ENCODE measurements around the gene TBC1D2B.
"Not testable (repeated sequence)": the region's sequence is repeated elsewhere in the genome, so short reads cannot be mapped to it uniquely, and the experiment has no call there.

The TBC1D2B gene

DNA sequence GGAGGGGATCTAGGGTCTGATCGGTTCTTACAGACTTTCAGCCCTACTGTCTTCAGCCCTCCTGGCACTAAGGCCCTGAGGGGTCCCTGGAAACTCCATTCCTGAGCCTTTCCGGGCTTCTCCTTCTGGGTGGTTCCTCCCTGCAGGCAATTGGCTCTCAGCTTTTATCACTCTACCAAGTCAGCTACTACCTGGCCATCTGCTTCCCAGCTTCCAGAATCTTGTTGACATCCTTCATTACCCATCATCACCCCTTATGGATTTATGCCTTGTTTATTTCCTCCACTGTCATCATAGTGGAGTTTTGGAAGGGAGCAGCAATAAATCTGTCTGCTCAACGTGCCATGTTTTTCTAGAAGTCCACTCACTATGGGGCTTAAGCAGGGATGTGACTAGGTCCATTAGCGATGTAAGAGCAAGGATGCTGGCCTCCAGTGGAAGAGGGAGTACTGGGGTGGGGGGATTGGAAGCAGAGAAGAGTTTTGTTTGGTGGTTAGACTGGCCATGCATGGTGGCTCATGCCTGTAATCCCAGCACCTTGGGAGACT is 106.6 kb downstream of the TBC1D2B start:
- POLR2A ChIA-PET, CTCF ChIA-PET: not testable (repeated sequence)

DNA sequence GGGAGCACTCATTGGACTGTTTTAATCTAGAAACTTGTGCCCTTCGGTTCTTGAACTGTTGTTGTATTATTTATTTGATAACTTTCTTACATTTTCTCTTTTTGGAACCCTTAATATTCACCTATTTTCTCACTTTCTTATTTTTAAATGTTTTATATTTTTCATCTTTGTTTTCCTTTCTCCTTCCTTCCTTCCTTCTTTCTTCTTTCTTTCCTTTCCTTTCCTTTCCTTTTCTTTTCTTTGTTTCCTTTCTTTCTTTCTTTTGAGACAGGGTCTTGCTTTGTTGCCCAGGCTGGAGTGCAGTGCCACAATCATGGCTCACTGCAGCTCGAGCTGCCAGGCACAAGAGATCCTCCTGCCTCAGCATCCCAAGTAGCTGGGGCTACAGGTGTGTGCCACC is 108.5 kb downstream of the TBC1D2B start:
- no peak overlapping the region for H3K27ac ChIP-seq (ENCODE audit: extremely low read depth, low read depth, low read length)
- ChIA-PET CTCF (interaction anchor here (0.6 to 6.5 kb wide), 7 partner anchors 9 to 452 kb away, joined by 3 to 183 read pairs (median 4); no protein-coding TSS in a partner anchor), POLR2A (no interaction called here)
- no peaks in the 10 kb centered on the region for H3K36me3 ChIP-seq (ENCODE audit: control insufficient read depth in 2 of 2, insufficient read depth in 1 of 2, low read length in 2 of 2)
- no peaks in the 10 kb centered on the region for H3K9me3 ChIP-seq (ENCODE audit: control insufficient read depth, insufficient read depth, low read depth, low read length)
- no peak for TF ChIP-seq ZNF324 (tag by site-specific recombination; IDR thresholded peaks at IDR 0.05)
- TF ChIP-seq, protein P1, sequence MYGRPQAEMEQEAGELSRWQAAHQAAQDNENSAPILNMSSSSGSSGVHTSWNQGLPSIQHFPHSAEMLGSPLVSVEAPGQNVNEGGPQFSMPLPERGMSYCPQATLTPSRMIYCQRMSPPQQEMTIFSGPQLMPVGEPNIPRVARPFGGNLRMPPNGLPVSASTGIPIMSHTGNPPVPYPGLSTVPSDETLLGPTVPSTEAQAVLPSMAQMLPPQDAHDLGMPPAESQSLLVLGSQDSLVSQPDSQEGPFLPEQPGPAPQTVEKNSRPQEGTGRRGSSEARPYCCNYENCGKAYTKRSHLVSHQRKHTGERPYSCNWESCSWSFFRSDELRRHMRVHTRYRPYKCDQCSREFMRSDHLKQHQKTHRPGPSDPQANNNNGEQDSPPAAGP (tag by site-specific recombination; IDR thresholded peaks at IDR 0.05) = no peak
- TF ChIP-seq PRDM1 (tag by site-specific recombination; IDR thresholded peaks at IDR 0.05) = peak; percentile 92
- no peak for TF ChIP-seq BCL11A (tag by site-specific recombination; IDR thresholded peaks at IDR 0.05; ENCODE audit: low read depth)
- TF ChIP-seq, protein P2, sequence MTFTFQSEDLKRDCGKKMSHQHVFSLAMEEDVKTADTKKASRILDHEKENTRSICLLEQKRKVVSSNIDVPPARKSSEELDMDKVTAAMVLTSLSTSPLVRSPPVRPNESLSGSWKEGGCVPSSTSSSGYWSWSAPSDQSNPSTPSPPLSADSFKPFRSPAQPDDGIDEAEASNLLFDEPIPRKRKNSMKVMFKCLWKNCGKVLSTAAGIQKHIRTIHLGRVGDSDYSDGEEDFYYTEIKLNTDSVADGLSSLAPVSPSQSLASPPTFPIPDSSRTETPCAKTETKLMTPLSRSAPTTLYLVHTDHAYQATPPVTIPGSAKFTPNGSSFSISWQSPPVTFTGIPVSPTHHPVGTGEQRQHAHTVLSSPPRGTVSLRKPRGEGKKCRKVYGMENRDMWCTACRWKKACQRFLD (tag by site-specific recombination; IDR thresholded peaks at IDR 0.05) = no peak
- no peak for TF ChIP-seq SP2 (tag by site-specific recombination; IDR thresholded peaks at IDR 0.05)
- peak; percentile 37; the same call in 1 of the 2 replicates for TF ChIP-seq ZNF366 (tag by site-specific recombination; conservative IDR thresholded peaks at IDR 0.05)
- no peaks in the 10 kb centered on the region for H3K4me1 ChIP-seq (ENCODE audit: control insufficient read depth, insufficient read depth, low read length)
- no peak overlapping the region for H3K4me3 ChIP-seq (ENCODE audit: low read depth, low read length)

More for the DNA sequence above, 106.6 kb downstream of the TBC1D2B start:
- H3K27ac ChIP-seq (ENCODE audit: extremely low read depth, low read depth, low read length); H3K9me3 ChIP-seq (ENCODE audit: control insufficient read depth, insufficient read depth, low read depth, low read length); H3K4me1 ChIP-seq (ENCODE audit: control insufficient read depth, insufficient read depth, low read length); H3K36me3 ChIP-seq (ENCODE audit: control insufficient read depth in 2 of 2, insufficient read depth in 1 of 2, low read length in 2 of 2); H3K4me3 ChIP-seq (ENCODE audit: low read depth, low read length): not testable (repeated sequence)

DNA sequence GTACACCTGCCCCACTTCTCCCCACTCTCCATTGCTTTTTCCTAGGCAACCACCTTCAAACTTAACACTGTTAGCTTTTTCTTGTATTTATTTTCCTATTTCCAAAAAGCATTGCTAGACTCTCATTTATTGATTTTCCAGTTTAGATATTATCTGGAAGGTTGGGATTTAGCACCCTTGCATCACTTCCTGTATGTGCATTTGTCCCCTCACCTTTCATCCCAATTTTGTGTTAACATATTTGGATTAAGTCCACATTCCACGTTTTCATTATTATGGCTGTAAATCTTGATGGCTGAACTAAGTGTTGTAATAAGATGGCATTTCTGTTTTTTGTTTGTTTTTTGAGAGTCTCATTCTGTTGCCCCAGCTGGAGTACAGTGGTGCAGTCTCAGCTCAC is 109.7 kb downstream of the TBC1D2B start:
- H3K4me1 ChIP-seq (ENCODE audit: control insufficient read depth, insufficient read depth, low read length) = no peaks in the 10 kb centered on the region
- no peaks in the 10 kb centered on the region for H3K9me3 ChIP-seq (ENCODE audit: control insufficient read depth, insufficient read depth, low read depth, low read length)
- TF ChIP-seq ZNF76 (tag by site-specific recombination; IDR thresholded peaks at IDR 0.05; ENCODE audit: borderline replicate concordance, low read depth) (no peak), ZNF19 (tag by site-specific recombination; IDR thresholded peaks at IDR 0.05; ENCODE audit: low read depth) (no peak), ZNF791 (tag by site-specific recombination; IDR thresholded peaks at IDR 0.05) (no peak), ZNF610 (tag by site-specific recombination; IDR thresholded peaks at IDR 0.05; ENCODE audit: borderline replicate concordance) (no peak), IKZF3 (tag by site-specific recombination; IDR thresholded peaks at IDR 0.05) (no peak), ZNF24 (tag by site-specific recombination; IDR thresholded peaks at IDR 0.05) (no peak), ZNF324 (tag by site-specific recombination; IDR thresholded peaks at IDR 0.05) (no peak), RBAK (tag by site-specific recombination; IDR thresholded peaks at IDR 0.05) (no peak), ZNF830 (tag by site-specific recombination; IDR thresholded peaks at IDR 0.05; ENCODE audit: low read depth) (no peak), HOXA7 (CRISPR knock-in tag; IDR thresholded peaks at IDR 0.05; ENCODE audit: borderline replicate concordance) (no peak)
- TF ChIP-seq, protein P3, sequence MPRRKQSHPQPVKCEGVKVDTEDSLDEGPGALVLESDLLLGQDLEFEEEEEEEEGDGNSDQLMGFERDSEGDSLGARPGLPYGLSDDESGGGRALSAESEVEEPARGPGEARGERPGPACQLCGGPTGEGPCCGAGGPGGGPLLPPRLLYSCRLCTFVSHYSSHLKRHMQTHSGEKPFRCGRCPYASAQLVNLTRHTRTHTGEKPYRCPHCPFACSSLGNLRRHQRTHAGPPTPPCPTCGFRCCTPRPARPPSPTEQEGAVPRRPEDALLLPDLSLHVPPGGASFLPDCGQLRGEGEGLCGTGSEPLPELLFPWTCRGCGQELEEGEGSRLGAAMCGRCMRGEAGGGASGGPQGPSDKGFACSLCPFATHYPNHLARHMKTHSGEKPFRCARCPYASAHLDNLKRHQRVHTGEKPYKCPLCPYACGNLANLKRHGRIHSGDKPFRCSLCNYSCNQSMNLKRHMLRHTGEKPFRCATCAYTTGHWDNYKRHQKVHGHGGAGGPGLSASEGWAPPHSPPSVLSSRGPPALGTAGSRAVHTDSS (tag by site-specific recombination; IDR thresholded peaks at IDR 0.05) = no peak
- no peak overlapping the region for H3K4me3 ChIP-seq (ENCODE audit: low read depth, low read length)
- CTCF ChIA-PET = interaction anchor here (0.6 to 6.5 kb wide), 23 partner anchors 9 to 664 kb away, joined by 3 to 183 read pairs (median 4); partner anchors contain the start of gene SH2D7
- POLR2A ChIA-PET = interaction anchor here (0.7 kb wide), 2 partner anchors 98 to 424 kb away, joined by 3 to 7 read pairs; no protein-coding TSS in a partner anchor
- no peaks in the 10 kb centered on the region for H3K36me3 ChIP-seq (ENCODE audit: control insufficient read depth in 2 of 2, insufficient read depth in 1 of 2, low read length in 2 of 2)
- no peak overlapping the region for H3K27ac ChIP-seq (ENCODE audit: extremely low read depth, low read depth, low read length)

DNA sequence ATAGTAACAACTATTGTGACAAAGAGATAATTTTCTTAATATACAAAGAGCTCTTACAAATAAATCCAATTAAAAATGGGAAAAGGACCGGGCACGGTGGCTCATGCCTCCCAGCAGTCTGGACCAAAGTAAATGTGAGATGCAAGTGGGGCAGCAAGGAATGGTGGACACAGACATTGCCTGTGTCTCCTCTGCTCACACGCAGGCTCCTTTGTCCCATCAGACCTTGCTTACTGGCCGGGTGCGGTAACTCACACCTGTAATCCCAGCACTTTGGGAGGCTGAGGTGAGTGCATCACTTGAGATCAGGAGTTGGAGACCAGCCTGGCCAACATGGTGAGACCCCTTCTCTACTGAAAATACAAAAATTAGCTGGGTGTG is 110.3 kb downstream of the TBC1D2B start:
- not testable (repeated sequence) for H3K27ac ChIP-seq (ENCODE audit: extremely low read depth, low read depth, low read length); H3K4me1 ChIP-seq (ENCODE audit: control insufficient read depth, insufficient read depth, low read length); H3K9me3 ChIP-seq (ENCODE audit: control insufficient read depth, insufficient read depth, low read depth, low read length); H3K4me3 ChIP-seq (ENCODE audit: low read depth, low read length); H3K36me3 ChIP-seq (ENCODE audit: control insufficient read depth in 2 of 2, insufficient read depth in 1 of 2, low read length in 2 of 2)
- ChIA-PET POLR2A (interaction anchor here (0.7 kb wide), 1 partner anchor 424 kb away, joined by 7 read pairs; no protein-coding TSS in a partner anchor), CTCF (interaction anchor here (0.6 to 6.5 kb wide), 38 partner anchors 8 to 664 kb away, joined by 3 to 183 read pairs (median 4); partner anchors contain the start of gene SH2D7)

All from HEK293 (cell line).